Measurements from ENCODE around the gene R3HCC1L.

The R3HCC1L gene

GRCh38 chr10:98238391-98238790 is 103.9 kb downstream of the R3HCC1L start:
- DNase-seq = no peak

DNA sequence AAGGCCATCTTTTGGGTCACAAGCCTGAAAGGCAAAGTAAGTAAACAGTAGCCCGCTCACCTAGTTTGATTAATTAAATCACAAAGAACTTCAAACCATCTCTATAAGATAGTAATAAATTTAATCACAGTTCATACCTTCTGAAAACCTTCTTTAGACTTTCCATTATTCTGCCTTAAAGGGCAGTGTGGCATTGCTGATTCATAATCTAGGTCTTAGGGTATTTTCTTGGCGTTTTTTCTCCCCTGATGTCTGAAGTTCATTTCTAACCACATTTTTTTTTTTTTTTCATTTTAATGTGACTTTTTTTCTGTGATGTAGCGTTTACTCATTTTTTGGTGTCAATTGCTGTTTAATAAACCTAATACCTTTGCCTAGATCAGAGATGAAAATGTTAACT is 106.1 kb downstream of the R3HCC1L start:
- DNase-seq = no peak

GRCh38 chr10:98242823-98243222 is 108.4 kb downstream of the R3HCC1L start:
- no peak for DNase-seq

- DNase-seq = no peak
Measured at GRCh38 chr10:98244141-98244540, 109.7 kb downstream of the R3HCC1L start.

DNA sequence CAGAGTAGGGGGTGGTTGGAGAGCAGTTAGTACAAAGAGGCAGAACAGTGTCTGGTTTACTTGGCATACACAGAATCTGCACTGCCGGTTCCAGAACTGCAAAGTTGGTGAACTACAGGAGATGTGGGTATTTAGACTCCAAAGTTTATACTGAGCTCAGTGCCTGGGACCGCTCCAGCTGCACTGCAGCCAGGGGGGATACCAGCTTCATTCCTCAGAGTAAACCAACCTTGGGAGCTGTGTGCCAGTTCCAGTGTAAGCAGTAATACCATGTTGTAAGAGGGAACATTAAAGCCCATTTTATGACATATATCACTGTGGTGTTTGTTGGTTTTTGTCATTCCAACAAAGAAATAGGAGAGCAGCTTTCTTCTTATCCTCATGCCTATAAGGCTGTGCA is 110.1 kb downstream of the R3HCC1L start:
- DNase-seq = no peak

- DNase-seq = no peak
Measured at GRCh38 chr10:98246911-98247805, 112.7 kb downstream of the R3HCC1L start.

GRCh38 chr10:98248018-98248417 is 113.6 kb downstream of the R3HCC1L start:
- no peak for DNase-seq

GRCh38 chr10:98249134-98249533 is 114.7 kb downstream of the R3HCC1L start:
- no peak for DNase-seq

- DNase-seq = no peak
Measured at GRCh38 chr10:98251399-98251798, 116.9 kb downstream of the R3HCC1L start.

- no peak for DNase-seq
Measured at GRCh38 chr10:98252464-98252863, 118.0 kb downstream of the R3HCC1L start.

DNA sequence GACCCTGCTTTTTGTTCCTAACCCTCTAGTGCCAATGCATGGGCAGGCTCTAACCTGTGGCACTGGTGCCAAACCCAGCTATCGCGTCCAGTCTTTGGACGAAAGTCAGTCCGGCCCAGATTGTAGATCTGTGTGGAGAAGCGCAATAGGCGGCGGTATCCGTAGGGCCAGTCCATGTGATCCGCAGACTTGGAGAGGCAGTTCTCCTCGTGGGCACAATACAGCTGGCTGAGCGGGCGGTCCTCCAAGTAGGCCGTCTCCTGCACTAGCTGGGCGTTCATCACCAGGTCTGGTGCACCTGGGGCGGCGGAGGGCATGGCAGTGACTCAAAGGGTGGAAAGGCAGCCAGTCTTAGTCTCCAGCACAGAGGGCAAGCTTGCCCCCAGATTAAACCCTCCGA is 119.0 kb downstream of the R3HCC1L start:
- no peak for DNase-seq

DNA sequence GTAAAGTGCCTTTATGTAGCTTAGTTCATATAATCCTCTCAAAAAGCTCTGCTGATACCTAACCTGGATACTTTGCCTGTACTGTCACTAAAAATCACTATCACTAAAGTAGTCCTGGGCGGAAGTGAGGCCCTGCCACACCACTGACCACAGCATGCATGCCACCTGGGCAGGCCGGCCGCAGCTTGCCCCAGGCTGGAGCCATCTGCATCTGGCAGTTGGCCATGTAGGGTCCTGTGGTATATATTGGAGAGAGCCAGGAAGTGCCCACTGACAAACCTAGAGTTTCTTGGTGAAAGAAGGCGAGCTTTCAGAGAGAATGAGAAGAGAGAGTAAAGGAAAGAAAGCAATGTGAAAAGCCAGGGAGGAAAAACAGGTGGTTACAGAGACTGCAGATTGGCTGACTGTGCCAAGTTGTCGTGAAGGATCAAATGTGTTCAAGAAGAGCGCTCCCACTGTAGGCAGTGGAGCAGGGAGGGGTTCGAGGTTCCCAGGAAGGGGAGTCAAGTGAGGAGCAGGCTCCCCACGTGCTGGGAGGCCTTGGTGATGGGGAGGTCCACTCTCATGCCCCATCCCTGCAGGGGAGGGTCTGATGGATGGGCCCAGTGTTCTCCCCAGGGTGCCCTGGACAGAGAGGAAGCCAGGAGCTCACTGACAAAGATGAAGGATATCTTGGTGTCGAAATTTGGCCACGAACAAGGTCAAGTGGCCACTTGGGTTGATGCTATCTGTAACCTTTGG is 119.9 kb downstream of the R3HCC1L start:
- DNase-seq = no peak

GRCh38 chr10:98255146-98255877 is 120.9 kb downstream of the R3HCC1L start:
- no peak for DNase-seq

DNA sequence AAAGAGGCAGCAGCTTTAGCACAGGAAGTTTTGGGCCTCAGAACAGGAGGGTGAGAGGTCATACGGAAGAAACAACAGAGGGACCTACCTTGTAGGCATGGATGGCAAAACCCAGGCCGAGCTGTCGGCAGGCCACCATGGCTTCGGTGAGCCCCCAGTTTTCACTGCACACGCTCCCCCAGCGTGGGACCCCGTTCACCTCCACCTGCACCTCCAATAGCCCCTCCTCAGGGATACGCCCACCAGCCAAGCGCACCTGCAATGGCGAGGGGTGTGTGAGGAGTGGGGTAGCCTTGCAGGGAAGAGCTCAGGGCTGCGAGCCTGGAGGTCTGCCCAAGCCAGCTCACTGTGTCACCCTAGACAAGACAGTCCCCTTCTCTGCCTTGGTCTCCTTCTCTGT is 122.2 kb downstream of the R3HCC1L start:
- no peak for DNase-seq

DNA sequence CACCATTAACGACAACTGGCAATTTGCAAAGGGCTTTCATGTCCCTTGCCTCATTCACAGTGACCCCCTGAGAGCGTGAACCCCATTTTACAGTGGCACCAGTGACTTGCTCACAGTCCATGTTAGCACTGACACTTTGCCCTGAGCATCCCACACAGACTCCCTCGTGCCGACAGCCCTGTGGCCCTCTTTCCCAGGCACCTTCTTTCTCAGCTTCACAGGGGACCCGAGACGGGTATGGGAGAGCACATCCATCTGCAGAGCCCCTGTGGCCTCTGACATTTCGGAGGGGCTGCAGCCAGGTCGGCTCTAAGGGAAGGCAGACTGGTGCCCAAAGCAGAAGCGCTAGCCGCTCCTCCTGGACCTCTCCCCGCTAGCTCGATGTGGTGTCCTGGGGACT is 122.7 kb downstream of the R3HCC1L start:
- DNase-seq = no peak

GRCh38 chr10:98257961-98258360 is 123.5 kb downstream of the R3HCC1L start:
- DNase-seq = no peak

- no peak for DNase-seq
Measured at GRCh38 chr10:98258683-98259454, 124.4 kb downstream of the R3HCC1L start.

DNA sequence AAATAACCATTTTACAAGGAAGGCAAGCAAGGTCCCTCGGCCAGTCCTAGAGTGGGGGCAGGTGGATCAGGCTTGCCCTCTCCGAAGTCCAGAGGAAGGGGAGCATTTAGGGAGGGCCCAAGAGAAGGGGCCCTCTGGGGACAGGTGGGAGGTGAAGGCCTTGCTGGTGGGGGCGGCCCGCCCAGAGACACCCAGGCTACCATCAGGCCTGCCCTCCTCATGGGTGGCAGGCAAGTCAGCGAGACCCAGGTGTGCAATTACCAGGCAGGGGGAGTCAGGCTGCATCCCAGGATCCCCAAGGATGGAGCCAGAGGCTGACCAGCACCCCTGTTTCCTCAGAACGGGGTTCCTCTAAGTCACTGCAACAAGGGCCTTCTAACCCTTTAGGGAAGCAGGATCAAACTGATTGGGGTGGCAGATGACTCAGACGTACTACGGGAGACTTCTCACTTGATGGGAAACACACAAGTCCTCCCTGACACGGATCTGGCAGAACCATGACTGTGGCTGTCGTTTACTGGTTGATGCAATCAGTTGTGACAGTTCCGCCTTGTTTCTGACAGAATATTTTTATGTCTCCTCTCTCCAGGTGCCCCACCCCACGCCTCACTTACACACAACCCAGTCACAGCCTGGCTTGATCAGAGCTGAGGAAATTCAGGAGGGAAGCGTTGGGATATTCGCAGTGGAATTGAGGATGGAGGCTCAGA is 125.3 kb downstream of the R3HCC1L start:
- no peak for DNase-seq

DNA sequence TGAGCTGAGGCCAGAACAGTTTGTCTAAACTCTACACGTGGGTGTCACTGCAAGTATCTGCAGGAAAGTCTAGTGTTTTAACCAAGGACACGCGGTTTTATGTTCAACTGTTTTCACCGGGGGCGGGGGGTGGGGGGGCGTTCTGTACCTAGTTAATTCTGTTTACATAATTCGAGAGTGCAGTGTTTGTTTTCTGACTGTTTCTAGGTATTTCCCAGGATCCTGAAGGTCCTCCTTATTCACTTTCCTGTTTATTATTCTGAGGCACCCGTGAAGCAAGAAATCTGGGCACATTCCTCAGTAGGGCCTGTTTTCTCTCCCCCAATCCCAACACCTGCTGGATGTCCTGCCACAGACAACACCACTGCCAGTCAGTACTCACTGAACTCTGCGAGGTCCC is 125.9 kb downstream of the R3HCC1L start:
- DNase-seq = no peak

GRCh38 chr10:98260752-98261151 is 126.3 kb downstream of the R3HCC1L start:
- DNase-seq = no peak

DNA sequence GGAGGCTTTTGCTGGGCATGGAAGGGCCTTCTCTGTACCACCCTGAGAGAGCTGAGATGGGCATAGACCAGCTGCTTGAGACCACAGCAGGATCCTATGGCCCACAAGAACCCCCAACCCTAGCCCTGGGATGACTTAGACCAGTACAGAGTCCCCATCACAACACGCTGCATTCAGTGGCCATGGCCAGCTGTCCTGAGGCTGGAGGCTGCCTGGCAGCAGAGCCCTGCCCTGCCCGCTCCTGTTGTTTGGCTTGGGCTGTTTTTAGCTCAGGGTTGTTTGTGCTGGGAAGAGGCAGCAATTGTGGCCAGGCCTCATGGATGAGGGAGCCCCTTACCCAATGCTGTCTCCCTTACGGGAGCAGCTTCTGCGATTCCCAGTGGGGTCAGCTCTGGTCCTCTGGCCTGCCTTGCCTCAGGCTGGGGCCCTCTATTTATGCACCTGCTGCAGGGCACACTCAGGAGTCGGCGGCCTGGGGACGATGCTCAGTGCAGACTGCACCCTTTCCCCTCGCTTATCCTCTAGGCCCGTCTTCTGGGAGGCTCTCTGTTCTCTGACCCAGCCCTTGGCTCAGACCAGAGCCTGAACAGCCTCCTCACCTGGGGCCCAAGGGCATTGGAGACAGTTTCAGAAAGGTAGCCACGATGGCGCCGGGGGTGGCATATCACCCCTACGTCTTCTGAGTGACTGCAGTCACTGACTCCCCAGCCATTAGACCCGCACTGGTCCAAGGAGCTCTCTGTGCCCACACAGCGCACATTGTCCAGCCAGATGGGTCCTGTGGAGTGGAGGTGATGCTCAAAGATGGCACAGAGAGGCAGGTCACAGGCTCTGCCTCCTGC is 127.2 kb downstream of the R3HCC1L start:
- DNase-seq = no peak

All from SHP77 treated with DMSO at 0.1 percent for 48 hours (cell line).